Naive B cell (primary cell): Measurements from ENCODE around the gene ACACA. TPM values are rescaled to one million over a fixed set of nuclear protein-coding genes. Genes with fewer than 3 reads are reported as not detected.

Source experiments
- ATAC-seq, 2 donors: fragments of 150-1000 bp; cut with Tn5 transposase; 2 replicates each; pipeline ENCODE4 v1.10.0; 2021; ENCODE audit warnings: low read depth in 2 of 2, mild to moderate bottlenecking in 2 of 2, moderate library complexity in 2 of 2
- DNase-seq: peaks from one replicate; pipeline ENCODE4 v3.0.0; 2022
- H3K27ac Mint-ChIP-seq, 6 donors: one replicate each; pipeline ENCODE4 v1.8.0; 2020 to 2022; ENCODE audit warnings: mild to moderate bottlenecking in 6 of 6, mixed read lengths in 6 of 6, moderate library complexity in 5 of 6, inconsistent platforms in 2 of 6
- H3K27me3 Mint-ChIP-seq, 3 donors: one replicate each; pipeline ENCODE4 v1.8.0; 2021 to 2022; ENCODE audit warnings: mixed read lengths in 3 of 3, mild to moderate bottlenecking in 1 of 3
- H3K36me3 Mint-ChIP-seq, 2 donors: one replicate each; pipeline ENCODE4 v1.8.0; 2020 to 2022; ENCODE audit warnings: mixed read lengths in 2 of 2, inconsistent platforms in 1 of 2, mild to moderate bottlenecking in 1 of 2
- H3K4me1 Mint-ChIP-seq, 3 donors: one replicate each; pipeline ENCODE4 v1.8.0; 2020 to 2022; ENCODE audit warnings: mixed read lengths in 3 of 3, inconsistent platforms in 1 of 3, mild to moderate bottlenecking in 1 of 3, moderate library complexity in 1 of 3
- H3K4me3 Mint-ChIP-seq, 8 donors: one replicate each; pipeline ENCODE4 v1.8.0; 2020 to 2022; ENCODE audit warnings: mild to moderate bottlenecking in 8 of 8, mixed read lengths in 8 of 8, moderate library complexity in 8 of 8, inconsistent platforms in 2 of 8
- H3K9me3 Mint-ChIP-seq, 7 donors: one replicate each; pipeline ENCODE4 v1.8.0; 2020 to 2022; ENCODE audit warnings: mixed read lengths in 7 of 7, mild to moderate bottlenecking in 5 of 7, inconsistent platforms in 2 of 7, moderate library complexity in 1 of 7
- polyA plus RNA-seq, 6 donors: library from polyadenylated mRNA; unstranded; fragments of 300-500 nt; fragmentation: Illumina TruSeq; gene quantifications; one replicate each; pipeline ENCODE4 v1.2.3, GENCODE V29; 2021; ENCODE audit warnings: low read depth in 6 of 6

The ACACA gene
- polyA plus RNA-seq, 6 donors from 2014 or later, result 4.7 to 12.7 (median 7.7) TPM

DNA sequence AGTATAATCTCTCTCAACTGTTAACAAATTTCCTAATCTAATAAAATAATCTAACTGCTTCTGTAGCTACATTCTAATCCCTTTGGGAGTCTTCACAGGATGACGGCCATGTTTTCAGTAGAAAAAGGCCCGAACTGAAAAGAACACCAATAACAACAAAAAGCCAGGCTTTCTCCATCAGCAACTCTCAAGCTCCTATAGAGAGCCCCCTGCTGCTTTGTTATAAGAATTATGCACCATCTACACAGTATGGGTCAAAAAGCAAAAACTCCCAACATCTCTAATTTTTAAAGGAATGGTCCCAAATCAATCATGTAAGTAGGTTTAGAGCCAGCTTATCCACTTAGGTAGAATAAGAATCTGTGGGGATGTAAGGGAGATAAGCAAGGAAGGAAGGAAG lies 194.5 kb downstream of the ACACA start:
- no peak for DNase-seq

DNA sequence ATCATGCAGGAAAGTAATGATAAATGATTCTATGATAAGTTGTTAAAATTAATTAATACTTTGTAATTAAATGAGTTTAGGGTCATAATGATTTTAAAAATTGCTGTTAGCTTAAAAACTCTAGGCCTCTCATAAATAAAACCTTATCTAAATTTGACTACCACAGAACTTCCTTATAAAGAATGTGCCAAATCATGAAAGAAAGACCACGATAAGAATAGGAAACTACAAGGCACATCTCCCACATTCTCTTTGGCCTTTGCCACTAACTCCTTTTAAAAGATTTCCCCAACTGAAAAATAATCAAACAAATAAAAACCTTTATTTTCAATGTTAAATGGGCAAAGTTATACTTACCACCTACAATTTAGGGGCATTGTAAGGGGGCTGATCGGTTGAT lies 195.5 kb downstream of the ACACA start:
- Mint-ChIP-seq H3K9me3 (no peaks in the 10 kb centered on the region), H3K4me3 (no peak overlapping the region), H3K27ac (no peak overlapping the region), H3K36me3 (peaks cover 0 to 23% of the 10 kb centered on the region in 2 donors), H3K4me1 (no peaks in the 10 kb centered on the region), H3K27me3 (no peaks in the 10 kb centered on the region)
- DNase-seq (no peak), ATAC-seq (no peak)

More for the DNA sequence above, 194.5 kb downstream of the ACACA start:
- H3K4me3 Mint-ChIP-seq, result no peak overlapping the region
- no peaks in the 10 kb centered on the region for H3K9me3 Mint-ChIP-seq
- ATAC-seq, result no peak
- H3K27ac Mint-ChIP-seq, result no peak overlapping the region
- H3K27me3 Mint-ChIP-seq, result no peaks in the 10 kb centered on the region
- no peaks in the 10 kb centered on the region for H3K4me1 Mint-ChIP-seq
- H3K36me3 Mint-ChIP-seq, result peaks cover 0 to 22% of the 10 kb centered on the region in 2 donors

DNA sequence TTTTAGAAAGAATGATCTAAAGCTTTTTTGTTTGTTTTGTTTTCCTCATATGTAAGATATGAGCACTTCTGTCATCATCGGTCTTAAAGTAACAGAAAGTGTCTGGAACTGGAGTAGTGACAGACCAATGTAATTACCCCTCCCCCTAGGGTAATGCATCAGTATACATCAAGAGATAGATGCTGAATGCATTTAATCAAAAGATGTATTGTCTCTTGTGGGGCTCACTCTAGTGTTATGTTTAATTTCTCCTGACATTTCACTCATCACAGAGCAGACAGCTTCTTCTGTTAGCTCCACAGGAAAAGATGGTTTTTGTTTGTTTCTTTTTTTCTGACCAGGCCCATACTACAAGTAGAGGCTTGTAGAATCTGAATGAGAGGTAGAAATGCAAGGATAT lies 199.5 kb downstream of the ACACA start:
- Mint-ChIP-seq H3K4me1 (no peaks in the 10 kb centered on the region), H3K36me3 (peaks cover 15 to 30% of the 10 kb centered on the region in 2 donors), H3K9me3 (no peaks in the 10 kb centered on the region), H3K27me3 (no peaks in the 10 kb centered on the region), H3K27ac (no peak overlapping the region), H3K4me3 (no peak overlapping the region)
- ATAC-seq, result no peak
- DNase-seq, result no peak

- Mint-ChIP-seq H3K27me3 (no peaks in the 10 kb centered on the region), H3K27ac (no peak overlapping the region), H3K4me3 (no peak overlapping the region), H3K9me3 (no peaks in the 10 kb centered on the region), H3K36me3 (peaks cover 15 to 32% of the 10 kb centered on the region in 2 donors), H3K4me1 (no peaks in the 10 kb centered on the region)
- DNase-seq, result no peak
- ATAC-seq, result no peak
These were observed 200.3 kb downstream of the ACACA start for GRCh38 chr17:37206299-37206698.

DNA sequence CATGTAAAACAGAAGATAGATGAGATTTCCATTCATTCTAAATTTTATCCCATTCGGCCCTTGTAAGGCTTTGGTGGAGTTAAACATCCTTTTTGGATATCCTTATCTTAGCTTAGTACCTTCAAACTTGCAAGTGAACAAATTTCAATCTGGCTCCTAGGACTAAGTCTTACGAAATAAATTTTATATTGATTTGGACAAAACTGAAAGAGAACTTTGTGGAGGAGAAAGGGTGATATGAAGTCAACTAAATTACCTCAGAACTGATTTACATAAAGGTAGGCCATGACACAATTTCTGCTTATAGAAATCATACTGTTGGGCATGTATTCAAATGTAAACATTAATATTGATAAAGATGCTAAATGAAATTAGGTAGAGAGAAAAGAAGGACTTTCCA lies 206.1 kb downstream of the ACACA start:
- Mint-ChIP-seq H3K4me1 (peaks cover 0 to 4% (median 0%) of the 10 kb centered on the region in 3 donors), H3K4me3 (no peak overlapping the region), H3K27me3 (no peaks in the 10 kb centered on the region), H3K9me3 (no peaks in the 10 kb centered on the region), H3K27ac (no peak overlapping the region), H3K36me3 (peaks cover 12 to 26% of the 10 kb centered on the region in 2 donors)
- DNase-seq, result no peak
- no peak for ATAC-seq

DNA sequence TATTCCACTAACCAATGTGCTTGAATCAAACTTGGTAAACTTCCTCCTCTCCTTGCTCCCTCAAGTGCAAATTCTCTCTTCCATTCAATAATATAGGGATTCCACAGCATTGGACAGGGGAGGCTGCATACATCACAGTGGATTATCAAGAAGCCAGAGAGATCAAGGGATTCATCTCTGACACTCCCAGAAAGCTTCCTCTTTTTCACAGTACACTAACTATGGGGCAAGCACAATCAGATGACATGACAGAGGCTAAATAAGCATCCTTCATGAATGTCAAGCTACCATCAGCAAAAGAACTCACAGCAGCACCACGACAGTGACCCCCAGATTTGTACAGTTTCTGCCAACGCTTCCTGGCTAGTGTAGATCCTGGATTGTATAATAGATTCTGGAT lies 209.3 kb downstream of the ACACA start:
- ATAC-seq (no peak), DNase-seq (no peak)
- Mint-ChIP-seq H3K9me3 (no peaks in the 10 kb centered on the region), H3K4me3 (no peak overlapping the region), H3K27me3 (no peaks in the 10 kb centered on the region), H3K27ac (no peak overlapping the region), H3K36me3 (peaks cover 0 to 17% of the 10 kb centered on the region in 2 donors), H3K4me1 (peaks cover 0 to 4% (median 0%) of the 10 kb centered on the region in 3 donors)

DNA sequence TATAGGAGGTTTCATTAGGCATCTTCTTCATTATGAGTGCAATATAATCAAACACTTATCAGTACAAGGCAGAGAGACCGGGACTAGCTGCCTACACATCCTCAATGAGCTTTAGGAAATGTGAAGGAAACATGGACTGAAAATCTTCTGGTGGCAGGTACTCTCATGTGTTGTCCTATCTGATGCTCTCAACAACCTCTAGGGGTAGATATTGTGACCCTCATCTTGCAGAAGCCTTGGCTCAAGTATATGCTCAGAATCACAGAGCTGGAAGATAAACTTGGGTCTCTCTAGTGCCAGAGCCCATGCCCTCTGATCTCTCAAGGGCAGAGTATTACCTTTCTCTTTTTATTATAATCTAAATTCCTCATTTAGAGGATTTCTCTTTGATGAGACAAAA lies 212.4 kb downstream of the ACACA start:
- Mint-ChIP-seq H3K27me3 (no peaks in the 10 kb centered on the region), H3K4me3 (no peak overlapping the region), H3K9me3 (no peaks in the 10 kb centered on the region), H3K36me3 (peaks cover 13 to 18% of the 10 kb centered on the region in 2 donors), H3K27ac (no peak overlapping the region), H3K4me1 (peaks cover 0 to 4% (median 0%) of the 10 kb centered on the region in 3 donors)
- ATAC-seq (no peak), DNase-seq (no peak)

GRCh38 chr17:37191219-37191618 lies 215.4 kb downstream of the ACACA start:
- no peak overlapping the region for H3K4me3 Mint-ChIP-seq
- ATAC-seq (no peak), DNase-seq (no peak)
- H3K36me3 Mint-ChIP-seq, result peaks cover 24 to 27% of the 10 kb centered on the region in 2 donors
- no peaks in the 10 kb centered on the region for H3K27me3 Mint-ChIP-seq
- no peaks in the 10 kb centered on the region for H3K9me3 Mint-ChIP-seq
- H3K4me1 Mint-ChIP-seq, result no peaks in the 10 kb centered on the region
- no peak overlapping the region for H3K27ac Mint-ChIP-seq

DNA sequence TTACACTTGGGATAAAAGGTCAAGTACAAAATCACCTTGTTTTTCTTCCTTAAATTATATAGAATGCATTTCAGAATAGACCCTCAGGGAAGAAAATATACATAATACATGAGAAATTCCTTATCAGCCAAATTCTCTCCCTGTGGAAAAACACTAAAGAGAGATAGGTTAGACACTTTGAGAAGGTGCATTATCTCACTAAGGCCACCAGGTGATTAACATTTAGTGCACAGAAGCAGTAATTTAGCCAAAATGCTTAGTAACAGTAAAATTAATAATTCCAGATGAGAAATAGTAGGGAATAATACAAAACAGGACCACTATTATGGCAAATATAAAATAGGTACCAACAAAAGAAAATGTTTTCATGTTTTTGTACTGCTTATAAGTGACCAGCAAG lies 216.1 kb downstream of the ACACA start:
- Mint-ChIP-seq H3K27me3 (no peaks in the 10 kb centered on the region), H3K27ac (no peak overlapping the region), H3K9me3 (no peaks in the 10 kb centered on the region), H3K4me3 (no peak overlapping the region), H3K36me3 (peaks cover 29 to 33% of the 10 kb centered on the region in 2 donors), H3K4me1 (no peaks in the 10 kb centered on the region)
- ATAC-seq (no peak), DNase-seq (no peak)

- Mint-ChIP-seq H3K4me1 (no peaks in the 10 kb centered on the region), H3K27ac (no peak overlapping the region), H3K4me3 (no peak overlapping the region), H3K36me3 (peaks cover 28 to 29% of the 10 kb centered on the region in 2 donors), H3K27me3 (no peaks in the 10 kb centered on the region), H3K9me3 (no peaks in the 10 kb centered on the region)
- no peak for DNase-seq
- ATAC-seq, result no peak
These were observed 218.5 kb downstream of the ACACA start for GRCh38 chr17:37188157-37188556.

DNA sequence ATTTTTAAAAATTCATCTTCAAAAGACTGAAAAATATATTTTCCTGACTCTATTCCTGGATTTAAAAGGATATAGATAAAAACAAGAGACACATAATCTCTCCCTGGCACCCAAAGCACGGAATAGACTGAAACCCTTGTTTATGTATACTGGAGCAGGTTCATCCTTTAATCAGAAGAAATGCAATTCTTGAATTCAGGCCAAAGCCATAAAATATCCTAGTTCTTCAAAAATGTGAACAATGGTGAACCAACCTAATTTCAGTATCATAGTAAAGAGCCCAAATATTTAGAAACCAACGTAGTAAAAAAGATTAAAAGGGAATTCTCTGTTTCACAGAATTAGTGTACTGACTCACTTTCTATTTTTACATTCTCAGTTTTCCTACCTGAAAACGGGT lies 219.4 kb downstream of the ACACA start:
- ATAC-seq (no peak), DNase-seq (no peak)
- Mint-ChIP-seq H3K27ac (no peak overlapping the region), H3K9me3 (no peaks in the 10 kb centered on the region), H3K27me3 (no peaks in the 10 kb centered on the region), H3K36me3 (peaks cover 29 to 32% of the 10 kb centered on the region in 2 donors), H3K4me3 (no peak overlapping the region), H3K4me1 (no peaks in the 10 kb centered on the region)

DNA sequence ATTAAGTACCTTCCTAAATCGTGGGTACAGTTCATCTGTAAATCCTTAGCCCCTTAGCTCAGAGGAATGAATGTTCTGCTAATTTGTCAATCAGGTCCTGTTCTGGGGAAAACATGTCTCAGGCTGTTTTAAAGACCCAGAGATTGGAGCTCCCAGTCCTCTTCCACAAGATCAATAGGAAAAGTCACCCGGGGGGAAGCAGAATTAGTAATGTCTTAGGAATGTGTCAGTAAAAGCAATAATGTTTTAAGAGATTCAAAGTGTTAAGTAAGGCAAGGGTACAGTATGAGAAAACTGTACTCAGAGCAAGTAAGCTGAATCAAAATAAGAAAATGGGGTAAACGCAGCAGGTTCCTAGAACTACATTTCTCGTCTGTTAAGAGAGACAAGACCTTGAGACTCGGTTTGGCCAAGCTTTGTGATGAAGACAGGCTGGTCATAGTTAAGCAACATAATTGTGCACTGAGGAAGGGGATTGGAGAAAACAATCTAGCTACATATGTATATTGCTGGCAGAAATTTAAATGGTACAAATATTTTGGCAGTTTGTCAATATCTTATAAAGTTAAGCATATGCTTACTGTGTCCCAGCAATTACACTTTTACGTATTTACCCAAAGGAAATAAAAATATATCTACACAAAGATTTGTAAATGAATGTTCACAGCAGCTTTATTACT lies 223.7 kb downstream of the ACACA start:
- Mint-ChIP-seq H3K9me3 (no peaks in the 10 kb centered on the region), H3K27ac (no peak overlapping the region), H3K36me3 (peaks cover 24 to 36% of the 10 kb centered on the region in 2 donors), H3K27me3 (no peaks in the 10 kb centered on the region), H3K4me3 (peak overlapping the region in 1 of 8 donors; percentile 3), H3K4me1 (no peaks in the 10 kb centered on the region)
- no peak for ATAC-seq
- no peak for DNase-seq

DNA sequence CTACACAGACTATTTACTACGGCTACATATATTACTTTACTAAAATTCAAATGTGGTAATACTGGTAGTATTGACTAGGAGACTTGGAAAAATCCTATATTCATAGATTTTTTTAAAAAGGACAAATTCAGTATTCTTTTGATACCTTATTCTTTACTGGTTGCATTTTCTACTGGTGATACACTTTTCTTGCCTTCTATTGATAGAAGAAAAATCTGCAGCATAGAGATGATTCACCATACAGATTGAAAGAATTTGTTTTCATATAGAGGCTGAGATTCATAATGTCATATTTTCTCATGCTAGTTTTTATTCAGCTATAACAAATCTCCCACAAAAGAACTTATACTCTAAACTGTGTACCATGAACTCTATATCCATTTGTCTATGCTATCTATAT lies 226.3 kb downstream of the ACACA start:
- peaks cover 22 to 30% of the 10 kb centered on the region in 2 donors for H3K36me3 Mint-ChIP-seq
- no peak overlapping the region for H3K27ac Mint-ChIP-seq
- no peaks in the 10 kb centered on the region for H3K27me3 Mint-ChIP-seq
- no peak overlapping the region for H3K4me3 Mint-ChIP-seq
- ATAC-seq (no peak), DNase-seq (no peak)
- H3K9me3 Mint-ChIP-seq, result no peaks in the 10 kb centered on the region
- no peaks in the 10 kb centered on the region for H3K4me1 Mint-ChIP-seq

GRCh38 chr17:37179893-37180292 lies 226.7 kb downstream of the ACACA start:
- Mint-ChIP-seq H3K27ac (no peak overlapping the region), H3K36me3 (peaks cover 22 to 30% of the 10 kb centered on the region in 2 donors), H3K4me1 (no peaks in the 10 kb centered on the region), H3K4me3 (no peak overlapping the region), H3K9me3 (no peaks in the 10 kb centered on the region), H3K27me3 (no peaks in the 10 kb centered on the region)
- DNase-seq, result no peak
- no peak for ATAC-seq
